Non-pigmented ciliary epithelial cell (primary cell): ENCODE measurements around the gene LRIG3.
"Not testable (repeated sequence)": the region's sequence is repeated elsewhere in the genome, so short reads cannot be mapped to it uniquely, and the experiment has no call there.

Source experiments
- DNase-seq: peaks from one replicate; pipeline ENCODE4 v3.0.0-alpha.2; 2010; ENCODE audit warnings: low read depth

LRIG3 gene

GRCh38 chr12:58920102-58920960 is at the start of gene LRIG3:
TSS of gene LRIG3 (minus strand) at chr12:58920504. CDS start at chr12:58920235, 269 bp downstream.
- peak; percentile 64 for DNase-seq

GRCh38 chr12:58969237-58969636 is 48.9 kb upstream of the LRIG3 start:
- DNase-seq = no peak

DNA sequence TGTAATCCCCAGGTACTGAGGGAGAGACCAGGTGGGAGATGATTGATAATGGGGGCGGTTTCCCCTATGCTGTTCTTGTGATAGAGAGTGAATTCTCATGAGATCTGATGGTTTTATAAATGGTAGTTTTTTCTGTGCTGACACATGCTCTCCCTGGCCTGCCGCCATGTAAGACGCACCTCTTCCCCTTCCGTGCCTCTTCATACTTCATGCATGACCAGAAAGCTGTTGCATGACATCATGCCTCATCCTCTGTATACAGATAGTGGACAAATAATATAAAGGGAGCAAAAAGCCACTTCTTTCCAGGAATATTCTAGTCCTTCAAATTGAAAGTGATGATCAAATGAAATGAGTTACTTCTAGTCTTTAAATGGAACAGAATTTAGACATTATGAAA is 47.3 kb upstream of the LRIG3 start:
- DNase-seq = no peak

DNA sequence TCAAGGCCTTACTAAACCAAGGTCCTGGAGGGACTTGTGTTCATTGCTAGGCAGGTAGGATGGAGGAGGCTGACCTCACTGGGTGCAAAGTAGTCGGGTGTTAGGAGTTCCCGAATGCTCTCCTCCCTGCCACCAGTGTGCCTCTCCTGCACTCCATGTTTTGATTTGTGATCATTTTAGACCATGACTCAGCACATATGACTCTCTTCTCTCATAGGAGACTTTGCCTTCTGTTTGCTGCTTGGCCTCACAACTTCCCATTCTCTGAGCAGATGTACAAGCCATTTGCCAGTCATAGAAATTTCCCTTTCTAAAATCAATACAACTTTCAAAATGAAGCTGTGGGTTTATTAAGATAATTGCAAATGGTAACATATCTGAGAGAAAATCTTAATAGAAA is 46.6 kb upstream of the LRIG3 start:
- DNase-seq = no peak

GRCh38 chr12:58965568-58965967 is 45.3 kb upstream of the LRIG3 start:
- DNase-seq = no peak

DNA sequence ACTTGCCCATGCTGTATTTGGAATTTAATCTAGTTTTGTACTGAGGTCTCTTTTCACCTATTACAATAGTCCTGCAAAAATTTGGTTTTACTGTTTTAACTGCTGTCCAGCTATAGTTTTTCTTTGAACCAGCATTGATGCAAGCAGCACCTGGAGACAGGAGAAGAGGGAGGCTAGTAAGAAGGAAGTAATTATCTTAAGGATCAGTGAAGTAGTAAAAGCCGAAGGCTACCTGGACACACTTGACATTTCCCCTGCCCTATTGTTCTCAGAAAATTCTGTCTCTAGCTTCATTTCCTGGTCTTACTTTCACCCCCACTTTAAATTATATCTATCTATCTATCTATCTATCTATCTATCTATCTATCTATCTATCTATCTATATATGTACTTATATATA is 43.5 kb upstream of the LRIG3 start:
- DNase-seq = no peak

DNA sequence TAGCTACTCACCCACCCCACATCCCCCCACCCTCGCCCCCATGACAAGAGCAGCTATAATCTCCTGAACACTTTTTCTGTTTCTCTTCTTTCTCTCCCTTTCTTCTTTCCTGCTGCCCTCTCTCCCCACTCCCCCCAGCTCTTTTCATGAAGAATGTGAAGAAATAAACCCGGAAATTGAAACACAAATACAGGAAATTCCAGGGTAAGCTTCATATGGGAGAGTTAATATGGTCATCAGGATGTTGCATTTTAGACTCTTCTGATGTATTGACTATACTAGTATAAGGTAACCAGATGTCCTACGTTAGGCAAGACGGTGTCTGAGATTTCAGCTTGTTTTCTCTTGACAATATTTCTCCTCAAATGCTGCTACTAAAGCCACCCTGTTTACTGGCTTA is 41.6 kb upstream of the LRIG3 start:
- DNase-seq = no peak

DNA sequence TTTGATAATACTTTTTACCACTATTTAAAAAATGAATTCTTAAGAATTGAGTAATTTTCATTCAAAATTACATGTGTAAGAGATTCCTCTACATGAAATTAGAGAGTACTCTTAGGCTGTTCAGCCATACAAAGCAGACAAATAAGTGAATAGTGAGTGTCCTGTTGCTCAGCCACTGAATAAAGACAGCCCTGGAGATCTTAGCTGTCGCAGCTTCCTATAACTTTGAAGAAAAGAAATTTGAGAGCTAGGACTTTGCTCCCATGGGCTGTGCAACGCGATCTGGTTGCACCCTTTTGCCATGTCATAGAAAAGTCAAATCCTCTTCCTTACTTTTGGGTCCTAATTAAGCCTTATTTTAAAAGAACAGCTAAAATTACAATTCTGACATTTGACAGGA is 40.9 kb upstream of the LRIG3 start:
- DNase-seq = no peak

- no peak for DNase-seq
These were observed 39.5 kb upstream of the LRIG3 start for GRCh38 chr12:58959639-58960300.

DNA sequence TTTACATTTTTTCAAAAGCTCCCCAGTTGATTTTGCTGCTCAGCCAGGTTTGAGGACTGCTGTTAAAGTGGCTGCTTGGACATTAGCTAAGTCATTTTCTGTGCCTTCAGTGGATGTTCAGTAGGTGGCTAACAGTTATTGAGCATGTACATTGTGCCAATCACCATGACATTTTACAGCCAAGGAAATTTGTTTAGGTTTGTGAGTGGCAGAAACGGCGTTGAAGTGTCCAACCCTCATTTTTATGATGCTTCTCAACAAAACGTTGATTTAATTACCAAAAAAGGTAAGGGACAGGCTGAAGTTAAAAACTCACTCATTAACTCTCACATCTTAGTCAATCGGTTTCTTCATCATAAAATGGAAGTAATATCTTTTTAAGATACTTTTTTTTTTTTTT is 37.0 kb upstream of the LRIG3 start:
- DNase-seq = no peak

DNA sequence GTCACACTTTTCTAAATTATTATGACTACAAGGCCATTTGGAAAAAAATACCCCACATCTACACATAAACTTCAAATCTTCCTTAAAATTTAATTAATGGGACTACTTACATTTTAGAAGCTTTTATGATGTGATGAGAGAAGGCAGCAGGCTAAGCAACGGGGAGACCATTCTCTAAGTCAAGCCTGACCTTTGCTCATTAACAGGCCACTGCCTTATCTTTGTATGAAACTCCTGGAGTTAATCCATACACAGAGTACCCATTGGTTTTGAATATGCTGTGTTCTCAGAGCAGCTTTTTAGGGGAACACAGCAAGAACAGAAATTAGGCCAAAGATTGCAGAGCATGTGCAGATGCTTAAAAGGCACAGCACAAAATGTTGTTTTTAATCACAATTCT is 35.5 kb upstream of the LRIG3 start:
- no peak for DNase-seq

- no peak for DNase-seq
These were observed 33.7 kb upstream of the LRIG3 start for GRCh38 chr12:58954002-58954401.

GRCh38 chr12:58950739-58951100 is 30.4 kb upstream of the LRIG3 start:
- DNase-seq = no peak

DNA sequence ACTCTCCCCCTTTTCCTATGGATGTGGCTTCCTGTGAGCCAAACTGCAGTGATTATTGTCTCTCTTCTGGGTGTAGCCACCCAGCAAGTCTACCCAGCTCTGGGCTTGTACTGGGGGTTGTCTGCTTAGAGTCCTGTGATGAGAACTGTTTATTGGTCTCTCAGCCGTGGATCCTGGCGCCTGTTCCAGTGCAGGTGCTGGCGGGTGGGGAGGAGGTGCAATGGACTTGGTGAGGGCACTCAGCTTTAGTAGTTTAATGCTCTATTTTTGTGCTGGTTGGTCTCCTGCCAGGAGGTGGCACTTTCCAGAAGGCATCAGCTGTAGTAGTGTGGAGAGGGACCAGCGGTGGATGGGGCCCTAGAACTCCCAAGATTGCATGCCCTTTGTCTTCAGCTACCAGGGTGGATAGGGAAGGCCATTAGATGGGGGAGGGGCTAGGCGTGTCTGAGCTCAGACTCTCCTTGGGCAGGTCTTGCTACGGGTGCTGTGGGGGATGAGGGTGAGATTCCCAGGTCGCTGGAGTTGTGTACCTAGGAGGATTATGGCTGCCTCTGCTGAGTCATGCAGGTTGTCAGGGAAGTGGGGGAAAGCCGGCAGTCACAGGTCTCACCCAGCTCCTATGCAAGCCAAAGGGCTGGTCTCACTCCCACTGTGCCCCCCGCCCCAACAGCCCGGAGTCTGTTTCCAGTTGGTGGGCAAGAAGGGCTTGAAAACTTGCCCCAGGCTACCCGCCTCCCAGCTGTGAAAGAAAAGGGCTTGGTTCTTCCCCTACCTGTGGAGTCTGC is 29.8 kb upstream of the LRIG3 start:
- not testable (repeated sequence) for DNase-seq

DNA sequence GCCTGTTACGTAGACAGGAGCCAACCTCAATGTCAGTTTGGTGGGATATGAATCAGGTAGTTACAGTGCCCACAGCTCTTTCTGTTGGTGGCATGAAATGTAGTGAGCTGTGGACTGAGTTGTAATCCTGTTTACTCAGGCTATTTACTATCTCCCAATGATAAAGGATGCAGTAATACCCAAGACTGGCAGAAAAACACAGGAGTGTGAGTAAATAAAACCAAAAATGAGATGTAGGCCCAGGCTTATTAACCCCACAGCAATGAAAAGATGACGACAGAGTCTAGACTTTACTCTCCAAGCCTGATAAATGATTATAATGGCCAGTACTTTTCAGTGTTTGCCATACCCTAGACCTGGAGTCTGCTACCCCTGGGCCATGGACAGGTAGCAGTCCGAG is 22.8 kb upstream of the LRIG3 start:
- DNase-seq = no peak

GRCh38 chr12:58942345-58942744 is 22.0 kb upstream of the LRIG3 start:
- no peak for DNase-seq

DNA sequence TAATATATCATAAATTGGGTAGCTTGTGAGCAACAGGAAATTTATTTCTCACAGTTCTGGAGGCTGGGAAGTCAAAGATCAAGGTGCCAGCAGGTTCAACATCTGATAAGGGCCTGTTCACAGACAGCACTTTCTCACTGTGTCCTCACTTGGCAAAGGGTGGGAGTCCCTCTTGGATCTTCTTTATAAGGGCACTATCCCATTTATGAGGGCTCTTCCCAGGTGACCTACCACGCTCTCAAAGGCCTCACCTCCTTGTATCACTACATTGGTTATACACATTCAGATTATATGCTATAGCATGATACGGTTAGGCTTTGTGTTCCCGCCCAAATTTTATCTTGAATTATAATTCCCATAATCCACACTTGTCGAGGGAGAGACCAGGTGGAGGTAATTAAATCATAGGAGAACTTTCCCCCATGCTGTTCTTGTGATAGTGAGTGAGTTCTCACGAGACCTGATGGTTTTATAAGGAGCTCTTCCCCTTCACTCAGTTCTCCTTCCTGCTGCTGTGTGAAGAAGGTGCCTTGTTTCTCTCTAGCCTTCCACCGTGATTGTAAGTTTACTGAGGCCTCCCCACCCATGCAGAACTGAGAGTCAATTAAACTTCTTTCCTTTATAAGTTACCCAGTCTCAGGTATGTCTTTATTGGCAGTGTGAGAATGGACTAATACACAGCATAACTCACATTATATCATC is 19.2 kb upstream of the LRIG3 start:
- no peak for DNase-seq

DNA sequence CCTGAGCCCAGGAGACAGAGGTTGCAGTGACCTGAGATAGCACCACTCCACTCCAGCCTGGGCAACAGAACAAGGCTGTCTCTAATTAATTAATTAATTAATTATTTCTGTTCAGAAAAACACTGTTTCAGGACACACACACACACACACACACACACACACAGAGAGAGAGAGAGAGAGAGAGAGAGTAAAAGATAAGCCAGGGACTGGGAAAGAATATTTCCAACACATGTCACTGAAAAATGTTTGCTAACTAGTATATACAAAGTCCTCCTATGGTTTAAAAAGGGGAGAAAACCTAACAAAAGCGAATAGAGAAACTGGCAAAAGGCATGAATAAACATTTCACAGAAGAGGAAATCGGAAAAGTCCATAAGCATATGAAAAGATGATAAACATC is 18.1 kb upstream of the LRIG3 start:
- DNase-seq = no peak

DNA sequence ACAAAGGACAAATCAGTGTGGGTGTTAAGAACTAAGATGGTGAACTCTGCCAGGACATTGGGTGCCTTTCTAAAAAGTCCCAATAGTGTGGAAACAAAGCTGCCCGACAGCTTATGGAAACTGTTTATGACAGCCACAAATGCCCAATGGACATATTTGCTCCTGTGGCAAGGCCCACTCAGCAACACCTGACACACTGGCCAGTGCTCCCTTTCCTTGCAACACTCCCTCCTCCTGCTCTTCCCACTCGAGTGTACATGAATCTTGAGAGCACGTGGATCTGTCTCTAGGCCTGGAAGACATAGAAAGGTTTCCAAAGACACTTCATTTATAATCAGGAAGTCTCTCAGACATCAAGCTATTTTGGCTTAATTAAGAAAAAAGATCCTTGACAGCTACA is 14.2 kb upstream of the LRIG3 start:
- DNase-seq = no peak

GRCh38 chr12:58932806-58933681 is 12.7 kb upstream of the LRIG3 start:
- no peak for DNase-seq

DNA sequence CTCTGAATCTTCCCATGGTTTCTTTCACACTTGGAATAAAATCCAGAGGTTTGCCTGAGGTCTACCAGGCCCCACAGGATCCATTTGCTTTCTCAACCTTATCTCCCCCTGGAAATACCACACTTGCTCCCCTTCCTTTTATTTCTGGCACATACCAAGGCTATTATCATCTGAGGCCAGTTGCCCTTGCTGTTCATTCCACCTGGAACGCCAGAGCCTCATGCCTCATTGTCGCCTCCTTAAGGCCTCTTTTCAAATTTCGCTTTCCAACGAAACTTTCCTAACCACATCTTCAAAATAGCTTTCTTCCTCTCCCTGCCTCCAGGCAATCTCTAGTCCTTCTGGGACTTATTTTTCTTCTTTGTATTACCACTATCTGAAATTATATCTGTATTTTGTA is 11.2 kb upstream of the LRIG3 start:
- no peak for DNase-seq
